HCT116 (cell line): ENCODE results near the gene ARMC8. TPM values are rescaled to one million over a fixed set of nuclear protein-coding genes. Genes with fewer than 3 reads are reported as not detected.

Experiments
- ATAC-seq: fragments of 200-7000 bp; cut with Tn5 transposase; 2 replicates; pipeline ENCODE4 v1.9.1; 2020; ENCODE audit warnings: mild to moderate bottlenecking, moderate library complexity
- BruUV-seq: library from RNA; stranded (reverse); fragments of 400-500 nt; replicated peaks from 2 replicates; lab custom pipeline; 2021; lab: Mats Ljungman, UMichigan
- CTCF ChIA-PET: fragments of 300-600 bp; sonication (Branson Sonifier 250); formaldehyde crosslinking; loops from one replicate; lab custom pipeline; 2021; ENCODE audit warnings: antibody characterized with exemption; lab: Charles Lee
- POLR2A ChIA-PET: fragments of 300-600, 350-600 bp; sonication (Branson Sonifier 250); formaldehyde crosslinking; loops from one replicate; lab custom pipeline; 2021; ENCODE audit warnings: antibody characterized with exemption; lab: Charles Lee
- RAD21 ChIA-PET, 2 experiments: fragments of 300-600 bp; sonication (Branson Sonifier 250); formaldehyde crosslinking; loops; one replicate each; lab custom pipeline; 2023; ENCODE audit warnings: low total read pairs in 2 of 2; ENCODE audit not compliant: uncharacterized antibody in 2 of 2, unreplicated experiment in 2 of 2, low non-redundant PET in 1 of 2; lab: Charles Lee
- DNase-seq: peaks from one replicate; pipeline ENCODE4 v3.0.0-alpha.2; 2010; ENCODE audit warnings: low read depth, low spot score
- H2AFZ ChIP-seq: fragments of 200-600 bp; shearing (Covaris generic), sonication (generic); 2 replicates; pipeline ENCODE4 v1.6.1; 2017; ENCODE audit warnings: low read depth, mixed run types, mixed read lengths, antibody characterized with exemption, low read length; ENCODE audit not compliant: poor library complexity, severe bottlenecking
- H3K27ac ChIP-seq: 2 replicates; pipeline ENCODE4 v1.5.1; 2012; ENCODE audit warnings: low read depth, low read length
- H3K27me3 ChIP-seq: fragments of 200-600 bp; sonication (generic); 2 replicates; pipeline ENCODE4 v1.6.1; 2016; ENCODE audit warnings: mixed run types, low read length, mixed read lengths; ENCODE audit not compliant: insufficient read depth
- H3K36me3 ChIP-seq, 2 experiments: fragments of 200-500 bp in 1 of 2; fragments of 200-600 bp in 1 of 2; sonication (Bioruptor generic) in 1 of 2; sonication (generic) in 1 of 2; 2 replicates each; pipeline versions ENCODE4 v1.5.1 to v1.6.1; 2014 to 2016; ENCODE audit warnings: low read length in 2 of 2, inconsistent platforms in 1 of 2, mixed read lengths in 1 of 2, mixed run types in 1 of 2; ENCODE audit not compliant: insufficient read depth in 2 of 2, control insufficient read depth in 1 of 2
- H3K4me1 ChIP-seq, 2 experiments: fragments of 200-600 bp in 1 of 2; sonication (generic) in 1 of 2; 2 replicates each; pipeline versions ENCODE4 v1.5.1 to v1.6.1; 2012 to 2017; ENCODE audit warnings: low read length in 2 of 2, inconsistent platforms in 1 of 2, mild to moderate bottlenecking in 1 of 2, mixed read lengths in 1 of 2, mixed run types in 1 of 2, moderate library complexity in 1 of 2; ENCODE audit not compliant: insufficient read depth in 2 of 2, control insufficient read depth in 1 of 2
- H3K4me2 ChIP-seq: fragments of 200-600 bp; sonication (generic); 2 replicates; pipeline ENCODE4 v1.6.1; 2017; ENCODE audit warnings: mixed run types, low read length, mixed read lengths
- H3K4me3 ChIP-seq, 2 experiments: fragments of 200-600 bp in 1 of 2; sonication (generic) in 1 of 2; replicated peaks in 1 of 2; 2 replicates each; pipeline ENCODE4 v1.5.1; 2011 to 2016; ENCODE audit warnings: low read length in 2 of 2, control low read depth in 1 of 2, low read depth in 1 of 2, mild to moderate bottlenecking in 1 of 2, mixed read lengths in 1 of 2, mixed run types in 1 of 2
- H3K79me2 ChIP-seq: fragments of 200-600 bp; sonication (generic); 2 replicates; pipeline ENCODE4 v1.6.1; 2017; ENCODE audit warnings: mild to moderate bottlenecking, mixed run types, low read length, moderate library complexity, mixed read lengths; ENCODE audit not compliant: insufficient read depth
- H3K9ac ChIP-seq: fragments of 200-600 bp; sonication (generic); 2 replicates; pipeline ENCODE4 v1.6.1; 2016; ENCODE audit warnings: low read length, mixed read lengths
- H3K9me2 ChIP-seq: fragments of 200-600 bp; sonication (generic), shearing (Covaris generic); 2 replicates; pipeline ENCODE4 v1.6.1; 2017; ENCODE audit warnings: mixed run types, mild to moderate bottlenecking, moderate library complexity; ENCODE audit not compliant: insufficient read depth
- H3K9me3 ChIP-seq, 2 experiments: fragments of 200-500 bp in 1 of 2; fragments of 200-600 bp in 1 of 2; sonication (Bioruptor generic) in 1 of 2; sonication (generic) in 1 of 2; 2 replicates each; pipeline ENCODE4 v1.6.1; 2014 to 2017; ENCODE audit warnings: low read length in 2 of 2, mixed read lengths in 2 of 2, inconsistent platforms in 1 of 2, low read depth in 1 of 2, mild to moderate bottlenecking in 1 of 2, mixed run types in 1 of 2, moderate library complexity in 1 of 2; ENCODE audit not compliant: control insufficient read depth in 1 of 2, insufficient read depth in 1 of 2
- H4K20me1 ChIP-seq: fragments of 200-600 bp; sonication (generic), shearing (Covaris generic); 2 replicates; pipeline ENCODE4 v1.6.1; 2017; ENCODE audit warnings: mixed run types, mild to moderate bottlenecking, moderate library complexity; ENCODE audit not compliant: insufficient read depth
- ATF3 ChIP-seq: IDR thresholded peaks from 2 replicates; pipeline ENCODE4 v1.6.1; 2012
- CBX3 ChIP-seq: IDR thresholded peaks from 2 replicates; pipeline ENCODE4 v1.6.1; 2012; ENCODE audit warnings: low read depth
- CEBPB ChIP-seq: IDR thresholded peaks from 2 replicates; pipeline ENCODE4 v1.6.1; 2012; ENCODE audit warnings: low read depth
- CTCF ChIP-seq, 3 experiments: fragments of 200-600 bp in 1 of 3; sonication (generic) in 1 of 3; IDR thresholded peaks in 2 of 3; conservative IDR thresholded peaks in 1 of 3; 2 replicates each; pipeline ENCODE4 v1.5.1; 2012 to 2017; ENCODE audit warnings: low read depth in 2 of 3, low read length in 2 of 3, antibody characterized with exemption in 1 of 3, borderline replicate concordance in 1 of 3, control low read depth in 1 of 3, mild to moderate bottlenecking in 1 of 3, mixed read lengths in 1 of 3, mixed run types in 1 of 3, moderate library complexity in 1 of 3; ENCODE audit not compliant: insufficient read depth in 1 of 3
- ELF1 ChIP-seq: IDR thresholded peaks from 2 replicates; pipeline ENCODE4 v1.6.1; 2012; ENCODE audit warnings: low read depth, borderline replicate concordance
- FOSL1 ChIP-seq: IDR thresholded peaks from 2 replicates; pipeline ENCODE4 v1.6.1; 2012; ENCODE audit warnings: low read depth
- JUND ChIP-seq: IDR thresholded peaks from 2 replicates; pipeline ENCODE4 v1.6.1; 2012
- MAX ChIP-seq: IDR thresholded peaks from 2 replicates; pipeline ENCODE4 v1.6.1; 2012
- POLR2A ChIP-seq: IDR thresholded peaks from 2 replicates; pipeline ENCODE4 v1.7.0; 2011; ENCODE audit warnings: borderline replicate concordance; ENCODE audit not compliant: insufficient read depth, insufficient read length; ENCODE audit errors: extremely low read depth
- POLR2AphosphoS5 ChIP-seq: IDR thresholded peaks from 2 replicates; pipeline ENCODE4 v1.6.1; 2011; ENCODE audit warnings: mild to moderate bottlenecking, low read depth, low read length, moderate library complexity
- RAD21 ChIP-seq: IDR thresholded peaks from 2 replicates; pipeline ENCODE4 v1.6.1; 2012; ENCODE audit warnings: low read depth, mild to moderate bottlenecking
- SIN3A ChIP-seq: IDR thresholded peaks from 2 replicates; pipeline ENCODE4 v1.6.1; 2012; ENCODE audit warnings: low read depth
- SP1 ChIP-seq: IDR thresholded peaks from 2 replicates; pipeline ENCODE4 v1.6.1; 2012; ENCODE audit warnings: low read depth
- SRF ChIP-seq: IDR thresholded peaks from 2 replicates; pipeline ENCODE4 v1.6.1; 2012; ENCODE audit warnings: low read depth
- TCF7L2 ChIP-seq: IDR thresholded peaks from 2 replicates; pipeline ENCODE4 v1.7.0; 2011; ENCODE audit warnings: borderline replicate concordance, inconsistent platforms; ENCODE audit not compliant: insufficient read depth, insufficient read length; ENCODE audit errors: extremely low read depth
- YY1 ChIP-seq: IDR thresholded peaks from 2 replicates; pipeline ENCODE4 v1.6.1; 2011; ENCODE audit warnings: low read length, low read depth, moderate library complexity, mild to moderate bottlenecking; ENCODE audit not compliant: insufficient replicate concordance; ENCODE audit errors: extremely low read depth
- ZBTB33 ChIP-seq: IDR thresholded peaks from 2 replicates; pipeline ENCODE4 v1.6.1; 2011; ENCODE audit warnings: mild to moderate bottlenecking, low read length, moderate library complexity; ENCODE audit not compliant: insufficient replicate concordance; ENCODE audit errors: extremely low read depth
- ZFX ChIP-seq: fragments of 450-650 bp; IDR thresholded peaks from 2 replicates; pipeline ENCODE4 v1.6.1; 2017
- ZNF274 ChIP-seq: fragments of 200-500 bp; sonication (Bioruptor generic); IDR thresholded peaks from 2 replicates; pipeline ENCODE4 v1.6.1; 2014; ENCODE audit warnings: mild to moderate bottlenecking, low read depth, low read length, inconsistent platforms
- intact Hi-C: fragments of 100-400 bp; cut with micrococcal nuclease; formaldehyde crosslinking; loops from 2 replicates; pipeline ENCODE4 v1.10.0; 2022
- total RNA-seq: library from RNA; stranded (reverse); gene quantifications from one replicate; pipeline ENCODE4 v1.2.1, GENCODE V29; 2021; ENCODE audit not compliant: unreplicated experiment

The ARMC8 gene
- total RNA-seq, 1 experiment from 2014 or later, result 36.2 TPM

- Histone ChIP-seq H3K9ac (no peak overlapping the region), H3K79me2 (peaks cover 50% of the 10 kb centered on the region), H3K4me2 (no peak overlapping the region), H3K9me3 (no peaks in the 10 kb centered on the region), H3K27ac (no peak overlapping the region), H3K9me2 (no peaks in the 10 kb centered on the region), H3K4me3 (no peak overlapping the region), H2AFZ (no peak overlapping the region), H4K20me1 (no peaks in the 10 kb centered on the region), H3K27me3 (no peaks in the 10 kb centered on the region), H3K4me1 (peaks cover 0 to 8% of the 10 kb centered on the region in 2 experiments; a peak in 1 of 4 replicates), H3K36me3 (peaks cover 5 to 8% of the 10 kb centered on the region in 2 experiments; a peak in 2 of 4 replicates)
- CTCF ChIA-PET, result no interaction called here
- ATAC-seq, result no peak
- POLR2A ChIA-PET, result no interaction called here
- no peak for TF ChIP-seq JUND
- TF ChIP-seq TCF7L2, result no peak
- TF ChIP-seq ZBTB33, result no peak
- no peak for TF ChIP-seq RAD21
- no peak for TF ChIP-seq CEBPB
- TF ChIP-seq YY1, result no peak
- TF ChIP-seq POLR2A, result no peak
- no peak for TF ChIP-seq CTCF (IDR thresholded peaks at IDR 0.05 in 2 of 3, conservative IDR thresholded peaks at IDR 0.05 in 1 of 3; ENCODE audit: borderline replicate concordance in 1 of 3, insufficient read depth in 1 of 3, low read depth in 2 of 3, low read length in 2 of 3)
- no peak for TF ChIP-seq MAX
- no peak for TF ChIP-seq POLR2AphosphoS5
- no peak for TF ChIP-seq ATF3
- TF ChIP-seq SP1, result no peak
- no peak for TF ChIP-seq ELF1
- TF ChIP-seq ZNF274, result no peak
- TF ChIP-seq CBX3, result no peak
- TF ChIP-seq SIN3A, result no peak
- no peak for TF ChIP-seq ZFX
- TF ChIP-seq FOSL1, result no peak
- no peak for TF ChIP-seq SRF
- TF ChIP-seq, all 23 proteins: peak for 0
- RAD21 ChIA-PET, result no interaction called here
- intact Hi-C loops, result no loop called here
- no TSS peak for BruUV-seq
- DNase-seq, result no peak
These were observed 32.2 kb downstream of the ARMC8 start for GRCh38 chr3:138219255-138219654.
